GM18868 (cell line): ENCODE measurements around the gene MAPKAPK5.
"Not testable (repeated sequence)": the region's sequence is repeated elsewhere in the genome, so short reads cannot be mapped to it uniquely, and the experiment has no call there.

Experiments
- ATAC-seq: cut with Tn5 transposase; IDR thresholded peaks from one replicate; pipeline ENCODE4 v1.9.1; 2021; ENCODE audit warnings: mild to moderate bottlenecking, moderate library complexity; ENCODE audit not compliant: unreplicated experiment

MAPKAPK5 gene

GRCh38 chr12:111881716-111882115, 39.7 kb downstream of the MAPKAPK5 start:
- ATAC-seq, result no peak

GRCh38 chr12:111886662-111887545, 44.9 kb downstream of the MAPKAPK5 start:
- ATAC-seq, result no peak

GRCh38 chr12:111887926-111888745, 46.1 kb downstream of the MAPKAPK5 start:
- ATAC-seq, result no peak

GRCh38 chr12:111893287-111893686, 51.3 kb downstream of the MAPKAPK5 start:
- ATAC-seq, result no peak

- no peak for ATAC-seq
Observed at GRCh38 chr12:111894556-111894955, 52.5 kb downstream of the MAPKAPK5 start.

- ATAC-seq, result no peak
Observed at GRCh38 chr12:111901182-111901581, 59.2 kb downstream of the MAPKAPK5 start.

- ATAC-seq, result no peak
Observed at GRCh38 chr12:111904446-111904975, 62.5 kb downstream of the MAPKAPK5 start.

GRCh38 chr12:111905502-111905901, 63.5 kb downstream of the MAPKAPK5 start:
- no peak for ATAC-seq

GRCh38 chr12:111907740-111908139, 65.7 kb downstream of the MAPKAPK5 start:
- ATAC-seq, result no peak

GRCh38 chr12:111925171-111925570, 83.1 kb downstream of the MAPKAPK5 start:
- ATAC-seq, result no peak

GRCh38 chr12:111926631-111927030, 84.6 kb downstream of the MAPKAPK5 start:
- no peak for ATAC-seq

- ATAC-seq, result no peak
Observed at GRCh38 chr12:111927346-111927745, 85.3 kb downstream of the MAPKAPK5 start.

GRCh38 chr12:111932241-111932640, 90.2 kb downstream of the MAPKAPK5 start:
- no peak for ATAC-seq

- no peak for ATAC-seq
Observed at GRCh38 chr12:111936869-111937268, 94.8 kb downstream of the MAPKAPK5 start.

- no peak for ATAC-seq
Observed at GRCh38 chr12:111937429-111937828, 95.4 kb downstream of the MAPKAPK5 start.

GRCh38 chr12:111942557-111942956, 100.5 kb downstream of the MAPKAPK5 start:
- no peak for ATAC-seq

GRCh38 chr12:111943929-111944328, 101.9 kb downstream of the MAPKAPK5 start:
- no peak for ATAC-seq

GRCh38 chr12:111950961-111951676, 109.1 kb downstream of the MAPKAPK5 start:
- not testable (repeated sequence) for ATAC-seq
